HG03159 (cell line): ENCODE measurements around the gene BBS12.

Experiments used
- ATAC-seq: cut with Tn5 transposase; IDR thresholded peaks from one replicate; pipeline ENCODE4 v1.9.1; 2021; ENCODE audit warnings: mild to moderate bottlenecking, moderate library complexity; ENCODE audit not compliant: unreplicated experiment

The BBS12 gene

DNA sequence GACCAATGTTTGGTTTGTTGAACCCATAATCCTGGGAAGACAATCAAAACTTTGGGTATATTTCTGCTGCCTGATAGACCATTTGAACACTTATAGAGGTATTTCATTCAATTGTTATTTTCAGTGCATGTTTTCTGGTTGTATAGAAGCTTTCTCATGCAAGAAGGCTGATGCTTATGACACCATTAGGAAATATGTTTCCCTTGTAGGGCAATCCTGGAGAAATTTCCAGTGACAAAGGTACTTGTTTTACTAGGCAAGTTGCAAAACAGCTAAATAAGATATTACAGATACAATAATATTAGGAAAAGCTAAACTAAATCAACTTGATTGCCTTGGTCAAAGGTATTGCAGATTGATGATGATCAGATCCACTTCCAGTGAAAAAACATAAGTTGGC lies 61.3 kb downstream of the BBS12 start:
- ATAC-seq, result no peak
